Measurements from ENCODE around the gene TINAG. TPM values are rescaled to one million over a fixed set of nuclear protein-coding genes. Genes with fewer than 3 reads are reported as not detected.

TINAG gene
- total RNA-seq, 2 experiments from 2014 or later, result not detected

DNA sequence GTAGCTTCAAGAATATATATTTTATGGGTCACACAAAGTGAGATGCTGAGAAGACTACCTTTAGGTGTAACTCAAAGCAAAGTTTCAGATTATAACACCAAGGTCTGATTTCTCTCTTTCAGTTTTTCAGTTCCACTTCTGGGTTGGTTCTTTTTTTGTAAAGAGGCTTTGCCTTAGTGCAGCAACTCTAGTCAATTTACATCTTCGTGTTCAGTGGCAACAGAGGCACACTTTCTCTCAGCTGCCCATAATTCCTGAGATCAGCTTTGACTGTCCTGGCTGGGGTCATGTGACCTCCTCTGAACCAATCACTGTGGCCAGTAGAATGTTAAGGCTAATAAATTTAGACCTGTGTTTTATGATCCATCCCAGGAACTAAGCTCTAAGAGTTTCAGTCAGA, 120.2 kb downstream of the TINAG start:
- CTCF ChIA-PET, result no interaction called here

DNA sequence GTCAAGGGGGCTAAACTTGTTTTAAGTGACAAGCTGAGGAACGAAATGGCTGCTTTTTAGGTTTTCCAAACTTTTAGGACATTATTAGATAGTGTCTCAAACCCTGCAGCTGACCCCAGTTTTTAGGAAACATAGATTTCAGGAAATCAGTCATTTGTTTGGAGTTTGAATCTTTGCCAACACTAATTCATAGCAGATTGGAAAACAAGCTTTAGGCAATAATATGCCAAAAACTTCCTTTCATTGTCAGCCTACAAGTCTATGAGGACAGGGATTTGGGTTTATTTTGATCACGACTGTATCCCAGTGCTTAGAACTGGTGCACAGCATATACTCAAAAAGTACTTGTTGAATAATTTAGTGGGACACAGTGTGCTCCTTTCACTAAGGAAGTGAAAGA, 123.2 kb downstream of the TINAG start:
- TF ChIP-seq, protein P1, sequence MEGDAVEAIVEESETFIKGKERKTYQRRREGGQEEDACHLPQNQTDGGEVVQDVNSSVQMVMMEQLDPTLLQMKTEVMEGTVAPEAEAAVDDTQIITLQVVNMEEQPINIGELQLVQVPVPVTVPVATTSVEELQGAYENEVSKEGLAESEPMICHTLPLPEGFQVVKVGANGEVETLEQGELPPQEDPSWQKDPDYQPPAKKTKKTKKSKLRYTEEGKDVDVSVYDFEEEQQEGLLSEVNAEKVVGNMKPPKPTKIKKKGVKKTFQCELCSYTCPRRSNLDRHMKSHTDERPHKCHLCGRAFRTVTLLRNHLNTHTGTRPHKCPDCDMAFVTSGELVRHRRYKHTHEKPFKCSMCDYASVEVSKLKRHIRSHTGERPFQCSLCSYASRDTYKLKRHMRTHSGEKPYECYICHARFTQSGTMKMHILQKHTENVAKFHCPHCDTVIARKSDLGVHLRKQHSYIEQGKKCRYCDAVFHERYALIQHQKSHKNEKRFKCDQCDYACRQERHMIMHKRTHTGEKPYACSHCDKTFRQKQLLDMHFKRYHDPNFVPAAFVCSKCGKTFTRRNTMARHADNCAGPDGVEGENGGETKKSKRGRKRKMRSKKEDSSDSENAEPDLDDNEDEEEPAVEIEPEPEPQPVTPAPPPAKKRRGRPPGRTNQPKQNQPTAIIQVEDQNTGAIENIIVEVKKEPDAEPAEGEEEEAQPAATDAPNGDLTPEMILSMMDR (IDR thresholded peaks at IDR 0.05), result no peak

More for the DNA sequence above, 120.2 kb downstream of the TINAG start:
- Mint-ChIP-seq H3K36me3 (ENCODE audit: low read depth) (no peaks in the 10 kb centered on the region), H3K27me3 (no peaks in the 10 kb centered on the region), H3K4me1 (ENCODE audit: low read depth) (no peaks in the 10 kb centered on the region), H3K27ac (no peak overlapping the region), H3K4me3 (no peak overlapping the region), H3K9me3 (no peaks in the 10 kb centered on the region)
- intact Hi-C loops (cut with micrococcal nuclease), result no loop called here
- POLR2A ChIA-PET, result no interaction called here
- TF ChIP-seq, protein P1 (IDR thresholded peaks at IDR 0.05), result no peak
- no peak for DNase-seq
- ATAC-seq, result no peak

More for the DNA sequence above, 123.2 kb downstream of the TINAG start:
- ChIA-PET CTCF (no interaction called here), POLR2A (no interaction called here)
- Mint-ChIP-seq H3K4me1 (ENCODE audit: low read depth) (no peaks in the 10 kb centered on the region), H3K27me3 (no peaks in the 10 kb centered on the region), H3K9me3 (no peaks in the 10 kb centered on the region), H3K4me3 (no peak overlapping the region), H3K36me3 (ENCODE audit: low read depth) (no peaks in the 10 kb centered on the region), H3K27ac (no peak overlapping the region)
- ATAC-seq (no peak), DNase-seq (no peak)
- intact Hi-C loops (cut with micrococcal nuclease), result no loop called here

Other genes with a start within 250 kb of the TINAG start
- not detected for gene MLIP, start 197.0 kb upstream of the TINAG start, total RNA-seq

Measured in activated CD8-positive, alpha-beta T cell treated with anti-CD3 and anti-CD28 coated beads for 36 hours (primary cell).